WI38 (cell line): ENCODE data around the gene HORMAD1.

Experiments
- H3K4me3 ChIP-seq: 2 replicates; pipeline ENCODE4 v1.5.1; 2011; ENCODE audit warnings: low read depth, mild to moderate bottlenecking, control low read depth, low read length
- TF ChIP-seq, protein P1 (sequence below): IDR thresholded peaks from 2 replicates; pipeline ENCODE4 v1.5.1; 2012; ENCODE audit warnings: low read depth, mild to moderate bottlenecking, control low read depth, low read length

Gene HORMAD1

DNA sequence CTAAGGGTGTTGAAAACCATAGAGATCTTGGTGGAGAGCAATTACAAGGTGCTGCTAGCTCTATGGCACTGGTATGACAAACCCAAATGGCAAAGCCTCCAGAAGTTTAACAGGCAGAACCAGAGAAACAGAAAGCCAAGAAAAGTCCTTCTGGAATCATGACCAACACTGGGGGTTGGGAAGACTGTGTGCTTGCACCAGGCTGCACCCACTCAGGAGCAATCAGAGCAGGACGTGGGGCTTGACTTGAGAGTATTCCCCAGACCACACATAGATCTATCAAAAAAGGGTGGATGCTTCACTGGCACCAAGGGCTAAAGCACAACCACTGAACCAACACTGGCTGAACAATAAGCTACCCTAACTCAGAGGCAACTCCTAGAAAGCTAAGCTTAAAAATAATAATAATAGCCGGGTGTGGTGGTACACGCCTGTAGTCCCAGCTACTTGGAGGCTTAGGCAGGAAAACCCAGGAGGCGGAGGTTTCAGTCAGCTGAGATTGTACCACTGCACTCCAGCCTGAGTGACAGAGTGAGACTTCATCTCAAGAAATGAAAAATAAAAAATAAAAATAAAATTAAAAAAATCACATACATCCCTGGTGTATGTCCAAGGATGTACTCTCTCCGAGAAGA lies 71.1 kb downstream of the HORMAD1 start:
- TF ChIP-seq, protein P1, sequence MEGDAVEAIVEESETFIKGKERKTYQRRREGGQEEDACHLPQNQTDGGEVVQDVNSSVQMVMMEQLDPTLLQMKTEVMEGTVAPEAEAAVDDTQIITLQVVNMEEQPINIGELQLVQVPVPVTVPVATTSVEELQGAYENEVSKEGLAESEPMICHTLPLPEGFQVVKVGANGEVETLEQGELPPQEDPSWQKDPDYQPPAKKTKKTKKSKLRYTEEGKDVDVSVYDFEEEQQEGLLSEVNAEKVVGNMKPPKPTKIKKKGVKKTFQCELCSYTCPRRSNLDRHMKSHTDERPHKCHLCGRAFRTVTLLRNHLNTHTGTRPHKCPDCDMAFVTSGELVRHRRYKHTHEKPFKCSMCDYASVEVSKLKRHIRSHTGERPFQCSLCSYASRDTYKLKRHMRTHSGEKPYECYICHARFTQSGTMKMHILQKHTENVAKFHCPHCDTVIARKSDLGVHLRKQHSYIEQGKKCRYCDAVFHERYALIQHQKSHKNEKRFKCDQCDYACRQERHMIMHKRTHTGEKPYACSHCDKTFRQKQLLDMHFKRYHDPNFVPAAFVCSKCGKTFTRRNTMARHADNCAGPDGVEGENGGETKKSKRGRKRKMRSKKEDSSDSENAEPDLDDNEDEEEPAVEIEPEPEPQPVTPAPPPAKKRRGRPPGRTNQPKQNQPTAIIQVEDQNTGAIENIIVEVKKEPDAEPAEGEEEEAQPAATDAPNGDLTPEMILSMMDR, result no peak
- no peak overlapping the region for H3K4me3 ChIP-seq
